Activated T-helper 2 cell treated with anti-CD3 and anti-CD28 coated beads, Interferon-gamma antibody, Interleukin-2, Interleukin-4, amounts not matched to agents 10 μg/mL and 5 μg/mL and 100 μg/mL, durations not matched to agents 14 hours and 24 hours and 36 hours (primary cell): Measurements from ENCODE around the gene TLK1. TPM values are rescaled to one million over a fixed set of nuclear protein-coding genes. Genes with fewer than 3 reads are reported as not detected.
"Not testable (repeated sequence)": the region's sequence is repeated elsewhere in the genome, so short reads cannot be mapped to it uniquely, and the experiment has no call there.

ENCODE experiments used
- DNase-seq: peaks from one replicate; pipeline ENCODE4 v3.0.0; 2021; ENCODE audit warnings: low spot score
- H3K27ac Mint-ChIP-seq: one replicate; pipeline ENCODE4 v1.8.0; 2021; ENCODE audit warnings: mixed read lengths
- H3K27me3 Mint-ChIP-seq: one replicate; pipeline ENCODE4 v1.8.0; 2021; ENCODE audit warnings: low read depth, mixed read lengths
- H3K36me3 Mint-ChIP-seq: one replicate; pipeline ENCODE4 v1.8.0; 2021; ENCODE audit warnings: low read depth, mixed read lengths
- H3K4me1 Mint-ChIP-seq: one replicate; pipeline ENCODE4 v1.8.0; 2021; ENCODE audit warnings: low read depth, mixed read lengths
- H3K4me3 Mint-ChIP-seq: one replicate; pipeline ENCODE4 v1.8.0; 2021; ENCODE audit warnings: low read depth, mild to moderate bottlenecking, moderate library complexity, mixed read lengths
- H3K9me3 Mint-ChIP-seq: one replicate; pipeline ENCODE4 v1.8.0; 2021; ENCODE audit warnings: mixed read lengths
- intact Hi-C: fragments of 100-400 bp; cut with micrococcal nuclease; formaldehyde crosslinking; loops from one replicate; pipeline ENCODE4 v1.15.1; 2023
- total RNA-seq: library from RNA; stranded (reverse); gene quantifications from 2 replicates; pipeline ENCODE4 v1.2.3, GENCODE V29; 2022

The TLK1 gene
- total RNA-seq, 1 donor from 2014 or later, result 81.7 TPM

- Mint-ChIP-seq H3K27ac (no peak overlapping the region), H3K9me3 (no peaks in the 10 kb centered on the region), H3K4me1 (peaks cover 31% of the 10 kb centered on the region), H3K27me3 (peaks cover 3% of the 10 kb centered on the region), H3K36me3 (no peaks in the 10 kb centered on the region), H3K4me3 (no peak overlapping the region)
- no peak for DNase-seq
- intact Hi-C loops, result no loop called here
Observed at GRCh38 chr2:171165967-171166327, 5.3 kb upstream of the TLK1 start.

- Mint-ChIP-seq H3K4me1 (peaks cover 37% of the 10 kb centered on the region), H3K4me3 (peak overlapping the region; percentile 57), H3K27ac (peak overlapping the region; percentile 80), H3K9me3 (no peaks in the 10 kb centered on the region), H3K27me3 (no peaks in the 10 kb centered on the region), H3K36me3 (no peaks in the 10 kb centered on the region)
- intact Hi-C loops, result loop anchor here (2.0 to 5.0 kb wide), 3 partner anchors 48 to 84 kb away; no protein-coding TSS in a partner anchor
- DNase-seq, result no peak
Observed at GRCh38 chr2:171163261-171163660, 2.6 kb upstream of the TLK1 start.

- not testable (repeated sequence) for H3K36me3 Mint-ChIP-seq, DNase-seq, H3K9me3 Mint-ChIP-seq, H3K27me3 Mint-ChIP-seq
- intact Hi-C loops, result loop anchor here (1.0 to 5.0 kb wide), 6 partner anchors 11 to 157 kb away; no protein-coding TSS in a partner anchor
- Mint-ChIP-seq H3K4me1 (peaks cover 43% of the 10 kb centered on the region), H3K4me3 (peak overlapping the region; percentile 87), H3K27ac (peak overlapping the region; percentile 80)
Observed at GRCh38 chr2:171162522-171163197, 2.0 kb upstream of the TLK1 start.

GRCh38 chr2:171160956-171161740 is 455 bp upstream of the TLK1 start:
- H3K9me3 Mint-ChIP-seq, result no peaks in the 10 kb centered on the region
- H3K36me3 Mint-ChIP-seq, result no peaks in the 10 kb centered on the region
- intact Hi-C loops, result loop anchor here (1.0 to 5.0 kb wide), 3 partner anchors 86 to 273 kb away; partner anchors contain the start of genes DCAF17 and GORASP2
- DNase-seq, result peak; percentile 60
- peak overlapping the region; percentile 87 for H3K4me3 Mint-ChIP-seq
- H3K4me1 Mint-ChIP-seq, result peaks cover 55% of the 10 kb centered on the region
- H3K27ac Mint-ChIP-seq, result peak overlapping the region; percentile 84
- no peaks in the 10 kb centered on the region for H3K27me3 Mint-ChIP-seq

- Mint-ChIP-seq H3K4me1 (peaks cover 65% of the 10 kb centered on the region), H3K9me3 (no peaks in the 10 kb centered on the region), H3K4me3 (peak overlapping the region; percentile 98)
Observed at GRCh38 chr2:171159372-171160118, 1.1 kb downstream of the TLK1 start.

GRCh38 chr2:171158790-171159371 is 1.8 kb downstream of the TLK1 start:
- intact Hi-C loops, result loop anchor here (1.0 to 5.0 kb wide), 5 partner anchors 18 to 257 kb away; no protein-coding TSS in a partner anchor
- no peak for DNase-seq
- Mint-ChIP-seq H3K27ac (peak overlapping the region; percentile 95), H3K4me1 (peaks cover 68% of the 10 kb centered on the region), H3K36me3 (peaks cover 9% of the 10 kb centered on the region), H3K27me3 (no peaks in the 10 kb centered on the region), H3K4me3 (peak overlapping the region; percentile 98), H3K9me3 (no peaks in the 10 kb centered on the region)

More at GRCh38 chr2:171159372-171160118, 1.1 kb downstream of the TLK1 start:
- intact Hi-C loops, result loop anchor here (1.0 to 5.0 kb wide), 8 partner anchors 19 to 275 kb away; partner anchors contain the start of genes DCAF17 and GORASP2
- Mint-ChIP-seq H3K27ac (peak overlapping the region; percentile 95), H3K27me3 (no peaks in the 10 kb centered on the region), H3K36me3 (peaks cover 5% of the 10 kb centered on the region)
- DNase-seq, result peak; percentile 40

GRCh38 chr2:171158036-171158789 is 2.5 kb downstream of the TLK1 start:
- no peaks in the 10 kb centered on the region for H3K27me3 Mint-ChIP-seq
- no peaks in the 10 kb centered on the region for H3K9me3 Mint-ChIP-seq
- no peak for DNase-seq
- intact Hi-C loops, result loop anchor here (2.0 to 5.0 kb wide), 3 partner anchors 17 to 116 kb away; no protein-coding TSS in a partner anchor
- no peak overlapping the region for H3K27ac Mint-ChIP-seq
- H3K4me1 Mint-ChIP-seq, result peaks cover 64% of the 10 kb centered on the region
- peak overlapping the region; percentile 98 for H3K4me3 Mint-ChIP-seq
- H3K36me3 Mint-ChIP-seq, result peaks cover 12% of the 10 kb centered on the region

GRCh38 chr2:171157109-171157500 is 3.6 kb downstream of the TLK1 start:
- H3K27me3 Mint-ChIP-seq, result no peaks in the 10 kb centered on the region
- intact Hi-C loops, result loop anchor here (5.0 kb wide), 1 partner anchor 115 kb away; no protein-coding TSS in a partner anchor
- H3K4me3 Mint-ChIP-seq, result peak overlapping the region; percentile 44
- H3K27ac Mint-ChIP-seq, result no peak overlapping the region
- H3K36me3 Mint-ChIP-seq, result peaks cover 17% of the 10 kb centered on the region
- no peaks in the 10 kb centered on the region for H3K9me3 Mint-ChIP-seq
- H3K4me1 Mint-ChIP-seq, result peaks cover 53% of the 10 kb centered on the region
- no peak for DNase-seq

- no peak for DNase-seq
- Mint-ChIP-seq H3K27me3 (no peaks in the 10 kb centered on the region), H3K4me3 (peak overlapping the region; percentile 26), H3K4me1 (peaks cover 54% of the 10 kb centered on the region), H3K36me3 (peaks cover 21% of the 10 kb centered on the region), H3K27ac (peak overlapping the region; percentile 38), H3K9me3 (no peaks in the 10 kb centered on the region)
- intact Hi-C loops, result no loop called here
Observed at GRCh38 chr2:171154348-171154747, 6.3 kb downstream of the TLK1 start.

- H3K27ac Mint-ChIP-seq, result no peak overlapping the region
- intact Hi-C loops, result no loop called here
- no peaks in the 10 kb centered on the region for H3K9me3 Mint-ChIP-seq
- H3K4me1 Mint-ChIP-seq, result peaks cover 44% of the 10 kb centered on the region
- H3K27me3 Mint-ChIP-seq, result no peaks in the 10 kb centered on the region
- peaks cover 27% of the 10 kb centered on the region for H3K36me3 Mint-ChIP-seq
- no peak for DNase-seq
- no peak overlapping the region for H3K4me3 Mint-ChIP-seq
Observed at GRCh38 chr2:171150694-171151285, 9.9 kb downstream of the TLK1 start.

GRCh38 chr2:171149986-171150693 is 10.6 kb downstream of the TLK1 start:
- no peak overlapping the region for H3K27ac Mint-ChIP-seq
- no peaks in the 10 kb centered on the region for H3K9me3 Mint-ChIP-seq
- no peak for DNase-seq
- intact Hi-C loops, result no loop called here
- H3K36me3 Mint-ChIP-seq, result peaks cover 27% of the 10 kb centered on the region
- H3K27me3 Mint-ChIP-seq, result no peaks in the 10 kb centered on the region
- H3K4me1 Mint-ChIP-seq, result peaks cover 40% of the 10 kb centered on the region
- H3K4me3 Mint-ChIP-seq, result no peak overlapping the region
